H1 (cell line): Measurements from ENCODE around the gene NSDHL. TPM values are rescaled to one million over a fixed set of nuclear protein-coding genes. Genes with fewer than 3 reads are reported as not detected.

Source experiments
- CTCF ChIA-PET: fragments of 300-600 bp; sonication (Branson Sonifier 250); formaldehyde crosslinking; loops from one replicate; lab custom pipeline; 2021; ENCODE audit not compliant: partially characterized antibody; lab: Charles Lee
- POLR2A ChIA-PET: fragments of 300-600 bp; sonication (Branson Sonifier 250); formaldehyde crosslinking; loops from one replicate; lab custom pipeline; 2021; ENCODE audit warnings: inconsistent platforms; ENCODE audit not compliant: partially characterized antibody; lab: Charles Lee
- DNase-seq, 2 experiments: peaks; one replicate each; pipeline versions ENCODE4 v3.0.0 to v3.0.0-alpha.2; 2010 to 2022; ENCODE audit warnings: low spot score in 2 of 2, low read depth in 1 of 2, mixed read lengths in 1 of 2
- FAIRE-seq: peaks from 2 replicates; lab custom pipeline; 2011; peaks lifted over from hg19 to GRCh38; lab: Jason Lieb, UNC
- H2AFZ ChIP-seq: 2 replicates; pipeline ENCODE4 v1.8.1; 2012; ENCODE audit warnings: low read length, inconsistent platforms
- H2AK5ac ChIP-seq: 2 replicates; pipeline ENCODE4 v1.6.1; 2013; ENCODE audit warnings: low read depth, low read length
- H2BK120ac ChIP-seq: replicated peaks from 2 replicates; pipeline ENCODE3; 2013; ENCODE audit warnings: low read depth, low read length, inconsistent platforms
- H2BK12ac ChIP-seq: 2 replicates; pipeline ENCODE4 v1.6.1; 2013; ENCODE audit warnings: low read depth, low read length
- H2BK15ac ChIP-seq: 2 replicates; pipeline ENCODE4 v1.6.1; 2013; ENCODE audit warnings: low read length
- H2BK20ac ChIP-seq: 2 replicates; pipeline ENCODE4 v1.6.1; 2013; ENCODE audit warnings: low read length
- H2BK5ac ChIP-seq: 2 replicates; pipeline ENCODE4 v1.6.1; 2013; ENCODE audit warnings: low read depth, low read length
- H3K14ac ChIP-seq: 2 replicates; pipeline ENCODE4 v1.6.1; 2013; ENCODE audit warnings: inconsistent platforms; ENCODE audit not compliant: insufficient read length
- H3K18ac ChIP-seq: 2 replicates; pipeline ENCODE4 v1.6.1; 2013; ENCODE audit warnings: low read length; ENCODE audit errors: extremely low read depth
- H3K23ac ChIP-seq: 2 replicates; pipeline ENCODE4 v1.6.1; 2013; ENCODE audit warnings: inconsistent platforms; ENCODE audit not compliant: insufficient read length
- H3K23me2 ChIP-seq: 2 replicates; pipeline ENCODE4 v1.6.1; 2013; ENCODE audit warnings: low read depth, low read length
- H3K27ac ChIP-seq: 2 replicates; pipeline ENCODE4 v1.6.1; 2011; ENCODE audit warnings: low read depth, low read length, inconsistent platforms
- H3K27me3 ChIP-seq, 4 experiments: replicated peaks in 1 of 4; 1 replicate in 1 of 4; 2 replicates in 3 of 4; pipeline versions ENCODE4 v1.6.1 to v1.8.1; 2011 to 2013; ENCODE audit warnings: low read length in 3 of 4, mild to moderate bottlenecking in 3 of 4, inconsistent platforms in 2 of 4, mixed read lengths in 2 of 4, moderate library complexity in 1 of 4; ENCODE audit not compliant: control insufficient read depth in 3 of 4, insufficient read depth in 3 of 4; ENCODE audit errors: extremely low read depth in 1 of 4
- H3K36me3 ChIP-seq, 4 experiments: 2 replicates each; pipeline versions ENCODE4 v1.6.1 to v1.8.1; 2011 to 2013; ENCODE audit warnings: mild to moderate bottlenecking in 4 of 4, low read length in 3 of 4, moderate library complexity in 2 of 4, control low read depth in 1 of 4, inconsistent platforms in 1 of 4; ENCODE audit not compliant: insufficient read depth in 4 of 4, control insufficient read depth in 2 of 4
- H3K4ac ChIP-seq: replicated peaks from 2 replicates; pipeline ENCODE3; 2013; ENCODE audit warnings: low read length, low read depth, mixed read lengths, inconsistent platforms; ENCODE audit not compliant: insufficient read length
- H3K4me1 ChIP-seq, 4 experiments: replicated peaks in 1 of 4; 1 replicate in 1 of 4; 2 replicates in 3 of 4; pipeline versions ENCODE4 v1.6.1 to v1.8.1; 2011 to 2013; ENCODE audit warnings: low read length in 3 of 4, inconsistent platforms in 2 of 4, mixed read lengths in 1 of 4; ENCODE audit not compliant: insufficient read depth in 4 of 4, control insufficient read depth in 3 of 4
- H3K4me2 ChIP-seq, 2 experiments: 2 replicates each; pipeline versions ENCODE4 v1.6.1 to v1.8.1; 2011 to 2013; ENCODE audit warnings: low read depth in 2 of 2, low read length in 2 of 2, control low read depth in 1 of 2, inconsistent platforms in 1 of 2, mild to moderate bottlenecking in 1 of 2; ENCODE audit not compliant: insufficient read depth in 1 of 2
- H3K4me3 ChIP-seq, 4 experiments: fragments of 200-600, 300-600 bp in 1 of 4; sonication (generic), shearing (Covaris generic), sonication (Bioruptor Twin) in 1 of 4; 2 replicates each; pipeline versions ENCODE4 v1.5.1 to v1.8.1; 2011 to 2016; ENCODE audit warnings: low read length in 4 of 4, low read depth in 3 of 4, control low read depth in 2 of 4, inconsistent platforms in 2 of 4, mild to moderate bottlenecking in 2 of 4, mixed read lengths in 1 of 4, moderate library complexity in 1 of 4; ENCODE audit not compliant: insufficient read depth in 2 of 4; ENCODE audit errors: extremely low read depth in 1 of 4
- H3K56ac ChIP-seq: replicated peaks from 2 replicates; pipeline ENCODE3; 2013; ENCODE audit warnings: low read depth, mild to moderate bottlenecking, mixed read lengths, low read length, inconsistent platforms; ENCODE audit not compliant: insufficient read length
- H3K79me1 ChIP-seq: 2 replicates; pipeline ENCODE4 v1.6.1; 2013; ENCODE audit warnings: low read depth, low read length, control low read depth
- H3K79me2 ChIP-seq, 2 experiments: 2 replicates each; pipeline versions ENCODE4 v1.6.1 to v1.8.1; 2012 to 2013; ENCODE audit warnings: low read length in 2 of 2, mild to moderate bottlenecking in 2 of 2, inconsistent platforms in 1 of 2; ENCODE audit not compliant: insufficient read depth in 2 of 2, control insufficient read depth in 1 of 2
- H3K9ac ChIP-seq, 4 experiments: replicated peaks in 1 of 4; 1 replicate in 1 of 4; 2 replicates in 3 of 4; pipeline versions ENCODE4 v1.6.1 to v1.8.1; 2011 to 2013; ENCODE audit warnings: low read depth in 3 of 4, low read length in 3 of 4, control low read depth in 2 of 4, mild to moderate bottlenecking in 2 of 4, moderate library complexity in 2 of 4, inconsistent platforms in 1 of 4; ENCODE audit errors: extremely low read depth in 1 of 4
- H3K9me3 ChIP-seq, 2 experiments: 2 replicates each; pipeline versions ENCODE4 v1.6.1 to v1.8.1; 2012 to 2013; ENCODE audit warnings: mild to moderate bottlenecking in 2 of 2, moderate library complexity in 2 of 2, control low read depth in 1 of 2, inconsistent platforms in 1 of 2, low read depth in 1 of 2, low read length in 1 of 2, mixed read lengths in 1 of 2; ENCODE audit not compliant: insufficient read depth in 2 of 2
- H4K20me1 ChIP-seq, 2 experiments: replicated peaks in 1 of 2; 2 replicates each; pipeline versions ENCODE3 to v1.8.1; 2011 to 2013; ENCODE audit warnings: inconsistent platforms in 2 of 2, low read length in 2 of 2, mild to moderate bottlenecking in 1 of 2; ENCODE audit not compliant: insufficient read depth in 2 of 2, control insufficient read depth in 1 of 2
- H4K5ac ChIP-seq: 2 replicates; pipeline ENCODE4 v1.6.1; 2013; ENCODE audit warnings: low read length, low read depth, mixed read lengths, inconsistent platforms; ENCODE audit not compliant: insufficient read length
- H4K8ac ChIP-seq: 2 replicates; pipeline ENCODE4 v1.8.0; 2013; ENCODE audit warnings: mild to moderate bottlenecking, moderate library complexity, low read length, inconsistent platforms; ENCODE audit not compliant: insufficient read depth; ENCODE audit errors: extremely low read depth
- H4K91ac ChIP-seq: replicated peaks from 2 replicates; pipeline ENCODE3; 2013; ENCODE audit warnings: low read length, mixed read lengths, inconsistent platforms; ENCODE audit not compliant: insufficient read length
- CREB1 ChIP-seq: IDR thresholded peaks from 2 replicates; pipeline ENCODE4 v1.6.1; 2012; ENCODE audit warnings: inconsistent platforms
- EGR1 ChIP-seq: IDR thresholded peaks from 2 replicates; pipeline ENCODE4 v1.6.1; 2011; ENCODE audit warnings: low read depth, low read length, borderline replicate concordance
- GABPA ChIP-seq: IDR thresholded peaks from 2 replicates; pipeline ENCODE4 v1.6.1; 2011; ENCODE audit warnings: mild to moderate bottlenecking, low read length, moderate library complexity, borderline replicate concordance; ENCODE audit not compliant: insufficient read depth
- PHF8 ChIP-seq: fragments of 200-600 bp; sonication (generic); conservative IDR thresholded peaks from 2 replicates; pipeline ENCODE4 v1.7.1; 2012; ENCODE audit warnings: low read depth, mild to moderate bottlenecking, inconsistent platforms, low read length, moderate library complexity
- POLR2A ChIP-seq, 2 experiments: IDR thresholded peaks; 1 replicate in 1 of 2; 2 replicates in 1 of 2; pipeline ENCODE4 v1.6.1; 2011; ENCODE audit warnings: low read depth in 2 of 2, low read length in 2 of 2, mild to moderate bottlenecking in 2 of 2; ENCODE audit errors: control extremely low read depth in 1 of 2
- RFX5 ChIP-seq: IDR thresholded peaks from 2 replicates; pipeline ENCODE4 v1.6.1; 2011; ENCODE audit warnings: low read depth, low read length, improper control_type of control experiment, borderline replicate concordance
- TAF1 ChIP-seq: IDR thresholded peaks from 2 replicates; pipeline ENCODE4 v1.6.1; 2011; ENCODE audit warnings: mild to moderate bottlenecking, low read depth, low read length
- ZNF274 ChIP-seq: IDR thresholded peaks from 2 replicates; pipeline ENCODE4 v1.7.0; 2012; ENCODE audit warnings: low read length, borderline replicate concordance; ENCODE audit errors: extremely low read depth
- WGBS, 2 experiments: shearing (Covaris generic) in 1 of 2; methylation state at CpG; one replicate each; pipeline versions ENCODE4 v1.1.6 to v1.1.7; 2013 to 2015; ENCODE audit warnings: low lambda C conversion rate in 2 of 2, mixed read lengths in 2 of 2, inconsistent platforms in 1 of 2, low coverage in 1 of 2, missing lambda C conversion rate in 1 of 2; ENCODE audit not compliant: insufficient replicate concordance in 2 of 2, insufficient coverage in 1 of 2, insufficient read length in 1 of 2; ENCODE audit errors: extremely low coverage in 1 of 2, missing lambda C conversion rate in 1 of 2; 5-methylcytosine and 5-hydroxymethylcytosine counted together
- polyA plus RNA-seq, 7 experiments: library from polyadenylated mRNA; depleted of rRNA in 3 of 7; stranded (reverse) in 5 of 7; unstranded in 2 of 7; fragments of >200 nt in 5 of 7; fragments of 200-250 nt in 2 of 7; gene quantifications; 1 replicate in 5 of 7; 2 replicates in 1 of 7; 4 replicates in 1 of 7; pipeline versions ENCODE4 v1.2.1 to v1.2.3, GENCODE V29; 2011 to 2013; ENCODE audit warnings: missing spikeins in 2 of 7, mixed read lengths in 2 of 7
- total RNA-seq: library from RNA; stranded (reverse); fragmentation: NEBNext Ultra II Directional; extraction: Animal tissue kit (Norgen Biotek cat#: 25700); gene quantifications from 2 replicates; pipeline ENCODE4 v1.2.1, GENCODE V29; 2021

Gene NSDHL
- total and polyA plus RNA-seq, 2 of the 8 experiments (the other 6 are each of a cell fraction or from before 2014, with no cell fraction given): 31.5 to 34.6 TPM

DNA sequence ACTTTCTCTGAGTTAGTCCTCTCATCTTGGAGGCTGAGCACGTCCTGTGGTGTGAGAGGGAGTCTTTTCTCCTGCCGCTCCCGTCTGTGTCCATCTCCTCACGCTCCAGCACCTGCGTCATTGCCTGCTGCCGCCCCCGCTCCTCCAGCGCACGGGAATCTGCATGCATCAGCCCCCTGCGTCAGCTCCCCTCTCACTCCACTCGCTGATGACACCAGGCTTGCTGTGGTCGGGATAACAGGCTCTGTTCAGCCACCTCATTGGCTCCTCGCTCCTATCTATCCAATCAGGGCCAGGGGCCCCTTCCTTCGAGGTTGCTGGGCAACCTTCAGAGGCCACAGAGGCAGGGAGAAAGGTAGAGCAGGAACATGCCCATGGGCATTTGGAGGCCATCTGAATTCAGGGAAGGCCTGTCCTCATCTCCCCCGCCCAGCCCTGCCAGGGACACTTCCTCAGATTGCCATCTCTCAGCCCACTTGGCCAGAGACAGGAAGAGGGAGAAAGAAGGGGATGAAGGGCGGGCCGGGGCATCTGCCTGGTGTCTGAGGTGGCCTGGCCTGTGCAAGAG is 76.3 kb downstream of the NSDHL start:
- Histone ChIP-seq H3K4me1 (peaks cover 0 to 21% (median 10%) of the 10 kb centered on the region in 4 experiments; a peak in 6 of 7 replicates), H4K20me1 (no peaks in the 10 kb centered on the region), H2BK20ac (no peak overlapping the region), H3K4ac (no peak overlapping the region), H2BK12ac (peak overlapping the region; percentile 80; the same call in 1 of the 2 replicates), H3K27me3 (no peaks in the 10 kb centered on the region), H3K4me3 (peak overlapping the region in 2 of 4 experiments; percentile 23 to 53; a peak in 4 of 8 replicates), H4K8ac (no peak overlapping the region), H4K91ac (no peak overlapping the region), H3K14ac (no peak overlapping the region), H2BK120ac (no peak overlapping the region), H3K79me1 (no peaks in the 10 kb centered on the region), H3K27ac (no peak overlapping the region; the same call in 1 of the 2 replicates), H4K5ac (no peak overlapping the region), H3K23ac (no peak overlapping the region), H2AK5ac (no peak overlapping the region), H3K9ac (0 out of 7 replicates have a peak overlapping the region, but pooled peaks of 1 of the 4 experiments have one; percentile 18), H3K79me2 (no peaks in the 10 kb centered on the region), H3K18ac (no peak overlapping the region; the same call in 1 of the 2 replicates), H2BK5ac (no peak overlapping the region), H3K23me2 (peaks cover 3% of the 10 kb centered on the region; the same call in 1 of the 2 replicates), H2BK15ac (no peak overlapping the region), H2AFZ (peak overlapping the region; percentile 44; the same call in 1 of the 2 replicates), H3K56ac (no peak overlapping the region), H3K36me3 (no peaks in the 10 kb centered on the region), H3K9me3 (no peaks in the 10 kb centered on the region), H3K4me2 (peak overlapping the region; percentile 66)
- FAIRE-seq: peak; percentile 85
- ChIA-PET CTCF (interaction anchor here (1.2 to 9.6 kb wide), 7 partner anchors 7 to 264 kb away, joined by 3 to 94 read pairs (median 4); no protein-coding TSS in a partner anchor), POLR2A (interaction anchor here (1.2 to 1.6 kb wide), 2 partner anchors 8 to 13 kb away, joined by 3 to 6 read pairs; no protein-coding TSS in a partner anchor)
- TF ChIP-seq ZNF274 (no peak), CREB1 (peak; percentile 82), PHF8 (no peak), GABPA (no peak), POLR2A (IDR thresholded peaks at IDR 0.05; ENCODE audit: control extremely low read depth in 1 of 2, low read depth in 2 of 2, low read length in 2 of 2) (0 out of 3 replicates have a peak, but pooled peaks of 1 of the 2 experiments have one; percentile 24), RFX5 (peak; percentile 83), TAF1 (peak; percentile 46; the same call in 1 of the 2 replicates), EGR1 (peak; percentile 42; the same call in 1 of the 2 replicates)
- no peak for DNase-seq
- 8% methylated on average over 9 of the region's 17 CpGs; no CpG with 5 or more reads in 1 of the 2 experiments for WGBS, 2 experiments
